ENCODE results near the gene CENPB. TPM values are rescaled to one million over a fixed set of nuclear protein-coding genes. Genes with fewer than 3 reads are reported as not detected.

CENPB gene
- total and polyA plus RNA-seq, 2 of the 4 experiments (the other 2 are of a cell fraction): 45.7 to 59.1 TPM

DNA sequence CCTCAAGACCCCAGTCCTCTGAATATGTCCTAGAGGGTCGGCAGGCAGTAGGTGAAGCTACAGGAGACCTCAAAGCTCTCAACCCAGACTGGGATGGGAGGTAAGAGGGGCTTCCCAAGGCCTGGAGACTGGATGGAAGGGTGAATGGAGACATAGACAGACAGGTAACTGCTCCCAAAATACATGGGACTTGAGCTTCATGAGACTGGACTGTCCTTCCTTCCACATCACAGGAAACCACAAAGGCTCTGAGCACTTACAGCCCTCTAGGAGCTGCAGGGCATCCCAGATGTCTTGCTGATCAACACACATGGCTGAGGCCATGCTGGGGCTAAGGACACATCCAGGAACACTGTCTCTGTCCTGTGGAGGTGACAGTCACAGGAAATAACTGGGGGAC, 42.5 kb downstream of the CENPB start:
- Histone ChIP-seq H2AK9ac (replicated peaks; ENCODE audit: low read depth, low read length, poor library complexity) (no peak overlapping the region), H3K18ac (ENCODE audit: low read depth, low read length) (no peak overlapping the region), H3K79me1 (ENCODE audit: low read depth in 1 of 2, low read length in 2 of 2) (no peaks in the 10 kb centered on the region), H3K27ac (ENCODE audit: insufficient read depth, low read length) (no peak overlapping the region), H4K8ac (ENCODE audit: low read depth in 2 of 2, low read length in 2 of 2) (no peak overlapping the region), H2BK120ac (ENCODE audit: low read depth, low read length) (no peak overlapping the region), H2BK20ac (ENCODE audit: low read depth, low read length) (no peak overlapping the region), H2AK5ac (ENCODE audit: low read depth, low read length) (no peak overlapping the region), H3K4me2 (ENCODE audit: low read depth, low read length) (no peak overlapping the region), H3K23ac (ENCODE audit: low read depth, low read length) (no peak overlapping the region), H3K9me1 (ENCODE audit: insufficient read depth, low read length) (no peaks in the 10 kb centered on the region), H2BK5ac (ENCODE audit: low read depth, low read length, poor library complexity, severe bottlenecking) (no peak overlapping the region), H4K20me1 (ENCODE audit: insufficient read depth, low read length) (no peaks in the 10 kb centered on the region), H3K14ac (replicated peaks; ENCODE audit: low read depth, low read length) (no peak overlapping the region), H3K4me3 (ENCODE audit: insufficient read depth, low read depth, low read length) (no peak overlapping the region), H3K4me1 (ENCODE audit: control insufficient read depth, insufficient read depth, low read length) (no peaks in the 10 kb centered on the region), H2AFZ (replicated peaks; ENCODE audit: low read length, poor library complexity) (no peak overlapping the region), H4K5ac (ENCODE audit: low read depth, low read length) (no peak overlapping the region), H3K36me3 (ENCODE audit: control insufficient read depth, insufficient read depth, low read length) (no peaks in the 10 kb centered on the region), H4K91ac (ENCODE audit: insufficient read depth, low read depth, low read length) (no peak overlapping the region), H2BK15ac (ENCODE audit: low read depth, low read length) (no peak overlapping the region), H3K4ac (ENCODE audit: low read depth, low read length) (no peak overlapping the region), H3K27me3 (ENCODE audit: control insufficient read depth, insufficient read depth, low read length) (peaks cover 16% of the 10 kb centered on the region), H3K9ac (ENCODE audit: low read depth, low read length) (no peak overlapping the region), H3K56ac (ENCODE audit: extremely low read depth, insufficient read depth, low read length) (no peak overlapping the region), H3K9me3 (ENCODE audit: control insufficient read depth, insufficient read depth, low read length) (no peaks in the 10 kb centered on the region)
- ChIA-PET POLR2A (ENCODE audit: unreplicated experiment) (no interaction called here), CTCF (no interaction called here)
- intact Hi-C loops (cut with micrococcal nuclease): no loop called here
- BruUV-seq (replicated peaks): no TSS peak
- DNase-seq: no peak
- no peak for ATAC-seq (ENCODE audit: low read depth)
- no CpG with 5 or more reads among the region's 1 CpG for WGBS, 2 experiments (ENCODE audit: extremely low coverage in 2 of 2, insufficient read length in 1 of 2)
- TF ChIP-seq RFX5 (IDR thresholded peaks at IDR 0.05; ENCODE audit: low read depth, low read length) (no peak), BHLHE40 (IDR thresholded peaks at IDR 0.05; ENCODE audit: low read depth, low read length) (no peak), CEBPB (IDR thresholded peaks at IDR 0.05; ENCODE audit: low read depth, low read length) (no peak), RAD21 (IDR thresholded peaks at IDR 0.05; ENCODE audit: low read length) (no peak), MXI1 (IDR thresholded peaks at IDR 0.05; ENCODE audit: borderline replicate concordance, low read depth, low read length) (no peak), MAZ (IDR thresholded peaks at IDR 0.05; ENCODE audit: borderline replicate concordance, low read depth, low read length) (no peak), POLR2A (IDR thresholded peaks at IDR 0.05; ENCODE audit: low read depth, low read length) (no peak), SMC3 (IDR thresholded peaks at IDR 0.05; ENCODE audit: low read depth, low read length) (no peak), MAFK (IDR thresholded peaks at IDR 0.05; ENCODE audit: low read depth, low read length) (no peak), FOS (IDR thresholded peaks at IDR 0.05; ENCODE audit: low read depth, low read length) (no peak), NFE2L2 (IDR thresholded peaks at IDR 0.05; ENCODE audit: low read depth, low read length) (no peak)
- TF ChIP-seq, protein P1, sequence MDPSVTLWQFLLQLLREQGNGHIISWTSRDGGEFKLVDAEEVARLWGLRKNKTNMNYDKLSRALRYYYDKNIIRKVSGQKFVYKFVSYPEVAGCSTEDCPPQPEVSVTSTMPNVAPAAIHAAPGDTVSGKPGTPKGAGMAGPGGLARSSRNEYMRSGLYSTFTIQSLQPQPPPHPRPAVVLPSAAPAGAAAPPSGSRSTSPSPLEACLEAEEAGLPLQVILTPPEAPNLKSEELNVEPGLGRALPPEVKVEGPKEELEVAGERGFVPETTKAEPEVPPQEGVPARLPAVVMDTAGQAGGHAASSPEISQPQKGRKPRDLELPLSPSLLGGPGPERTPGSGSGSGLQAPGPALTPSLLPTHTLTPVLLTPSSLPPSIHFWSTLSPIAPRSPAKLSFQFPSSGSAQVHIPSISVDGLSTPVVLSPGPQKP (IDR thresholded peaks at IDR 0.05; ENCODE audit: borderline replicate concordance, low read depth, low read length): no peak
- TF ChIP-seq, protein P2, sequence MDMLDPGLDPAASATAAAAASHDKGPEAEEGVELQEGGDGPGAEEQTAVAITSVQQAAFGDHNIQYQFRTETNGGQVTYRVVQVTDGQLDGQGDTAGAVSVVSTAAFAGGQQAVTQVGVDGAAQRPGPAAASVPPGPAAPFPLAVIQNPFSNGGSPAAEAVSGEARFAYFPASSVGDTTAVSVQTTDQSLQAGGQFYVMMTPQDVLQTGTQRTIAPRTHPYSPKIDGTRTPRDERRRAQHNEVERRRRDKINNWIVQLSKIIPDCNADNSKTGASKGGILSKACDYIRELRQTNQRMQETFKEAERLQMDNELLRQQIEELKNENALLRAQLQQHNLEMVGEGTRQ (IDR thresholded peaks at IDR 0.05; ENCODE audit: low read depth, low read length): no peak
- TF ChIP-seq, protein P3, sequence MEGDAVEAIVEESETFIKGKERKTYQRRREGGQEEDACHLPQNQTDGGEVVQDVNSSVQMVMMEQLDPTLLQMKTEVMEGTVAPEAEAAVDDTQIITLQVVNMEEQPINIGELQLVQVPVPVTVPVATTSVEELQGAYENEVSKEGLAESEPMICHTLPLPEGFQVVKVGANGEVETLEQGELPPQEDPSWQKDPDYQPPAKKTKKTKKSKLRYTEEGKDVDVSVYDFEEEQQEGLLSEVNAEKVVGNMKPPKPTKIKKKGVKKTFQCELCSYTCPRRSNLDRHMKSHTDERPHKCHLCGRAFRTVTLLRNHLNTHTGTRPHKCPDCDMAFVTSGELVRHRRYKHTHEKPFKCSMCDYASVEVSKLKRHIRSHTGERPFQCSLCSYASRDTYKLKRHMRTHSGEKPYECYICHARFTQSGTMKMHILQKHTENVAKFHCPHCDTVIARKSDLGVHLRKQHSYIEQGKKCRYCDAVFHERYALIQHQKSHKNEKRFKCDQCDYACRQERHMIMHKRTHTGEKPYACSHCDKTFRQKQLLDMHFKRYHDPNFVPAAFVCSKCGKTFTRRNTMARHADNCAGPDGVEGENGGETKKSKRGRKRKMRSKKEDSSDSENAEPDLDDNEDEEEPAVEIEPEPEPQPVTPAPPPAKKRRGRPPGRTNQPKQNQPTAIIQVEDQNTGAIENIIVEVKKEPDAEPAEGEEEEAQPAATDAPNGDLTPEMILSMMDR (conservative IDR thresholded peaks at IDR 0.05; ENCODE audit: low read depth, low read length): no peak
- dilution Hi-C loops (cut with HindIII; ENCODE audit: low sequenced_read_pairs, unreplicated experiment): no loop called here
- in situ Hi-C loops (cut with MboI; ENCODE audit: low sequenced_read_pairs): no loop called here

Data from IMR-90 (cell line).